ENCODE measurements around the gene BMP10.
"Not testable (repeated sequence)": the region's sequence is repeated elsewhere in the genome, so short reads cannot be mapped to it uniquely, and the experiment has no call there.

The BMP10 gene, protein sequence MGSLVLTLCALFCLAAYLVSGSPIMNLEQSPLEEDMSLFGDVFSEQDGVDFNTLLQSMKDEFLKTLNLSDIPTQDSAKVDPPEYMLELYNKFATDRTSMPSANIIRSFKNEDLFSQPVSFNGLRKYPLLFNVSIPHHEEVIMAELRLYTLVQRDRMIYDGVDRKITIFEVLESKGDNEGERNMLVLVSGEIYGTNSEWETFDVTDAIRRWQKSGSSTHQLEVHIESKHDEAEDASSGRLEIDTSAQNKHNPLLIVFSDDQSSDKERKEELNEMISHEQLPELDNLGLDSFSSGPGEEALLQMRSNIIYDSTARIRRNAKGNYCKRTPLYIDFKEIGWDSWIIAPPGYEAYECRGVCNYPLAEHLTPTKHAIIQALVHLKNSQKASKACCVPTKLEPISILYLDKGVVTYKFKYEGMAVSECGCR
- 0 reads per million in 2 donors for total RNA-seq

DNA sequence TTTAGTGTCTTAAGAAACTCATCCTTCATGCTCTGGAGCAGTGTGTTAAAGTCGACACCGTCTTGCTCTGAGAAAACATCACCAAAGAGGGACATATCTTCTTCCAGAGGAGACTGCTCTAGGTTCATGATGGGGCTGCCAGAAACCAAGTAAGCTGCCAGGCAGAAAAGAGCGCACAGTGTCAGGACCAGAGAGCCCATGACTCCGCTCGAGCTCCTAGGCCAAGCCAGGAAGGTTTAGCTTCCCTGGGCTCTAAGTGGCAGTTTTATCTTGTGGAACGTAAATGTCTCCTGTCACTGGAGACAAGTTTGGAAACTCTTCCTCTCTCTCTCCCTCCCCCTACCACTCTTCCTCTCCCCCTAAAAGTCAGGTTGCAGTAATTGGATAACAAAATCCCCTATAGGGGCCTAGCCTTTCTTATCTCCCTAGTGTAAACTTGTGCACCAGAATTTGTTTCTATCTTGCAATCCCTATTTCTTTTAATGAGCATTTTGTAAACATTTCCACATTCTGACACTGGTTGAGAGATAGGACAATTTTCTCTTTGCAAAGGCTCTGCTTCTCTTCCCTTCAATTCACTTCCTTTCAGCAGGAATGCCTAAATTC, at the start of gene BMP10:
BMP10 (minus strand) TSS at position 239 of the 606 bp plus-strand sequence; CDS start at position 200, 39 bp downstream.
- no peak for DNase-seq

DNA sequence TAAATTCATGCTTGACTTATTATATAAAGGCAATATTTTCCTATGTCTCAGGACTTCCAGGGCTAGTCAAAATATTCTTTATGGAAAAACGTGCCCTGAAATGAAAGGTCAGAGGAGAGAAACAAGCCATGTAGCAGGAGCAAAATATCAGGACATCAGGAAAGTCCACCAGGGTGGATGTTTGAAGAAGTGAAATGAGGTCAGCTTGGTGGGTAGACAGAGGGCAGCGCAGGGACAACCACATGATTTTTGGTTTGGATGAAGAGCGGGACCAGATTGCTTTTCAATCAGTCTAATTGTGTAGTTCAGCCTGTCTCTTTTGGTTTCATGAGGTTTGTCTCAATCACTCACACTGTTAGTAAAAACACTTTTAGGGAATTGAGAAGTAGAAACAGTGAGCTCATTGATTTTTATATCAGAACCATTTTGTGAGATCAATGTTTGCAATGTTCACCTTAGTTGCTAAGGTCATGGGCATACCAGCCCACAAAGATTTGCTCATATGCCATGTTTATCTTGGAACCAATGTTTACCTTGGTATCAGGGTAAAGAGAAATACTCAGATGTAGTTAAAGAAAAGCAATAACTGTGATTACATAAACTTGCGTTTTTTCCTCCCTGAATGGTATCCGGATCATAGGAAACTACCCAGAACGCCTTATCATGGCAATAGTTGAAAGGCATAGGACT, 49.4 kb upstream of the BMP10 start:
- DNase-seq: no peak

DNA sequence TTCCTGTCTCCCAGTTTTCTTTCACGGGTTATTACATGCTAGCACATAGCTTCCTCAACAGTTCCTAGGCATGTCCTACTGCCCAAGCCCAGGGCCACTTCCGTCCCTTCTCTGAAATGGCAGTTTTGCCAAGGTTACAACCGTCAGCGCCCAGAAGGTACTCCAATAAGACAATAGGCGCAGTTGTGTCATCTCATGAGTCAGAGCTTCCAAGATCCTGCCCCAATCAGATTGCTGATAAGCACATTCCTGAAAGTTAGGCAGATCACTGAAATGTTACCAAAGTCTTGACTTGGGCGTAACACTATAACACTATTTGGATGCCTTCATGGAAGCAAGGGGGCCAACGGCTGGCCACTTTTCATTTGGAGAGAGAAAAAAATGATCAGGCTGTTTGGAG, 47.3 kb upstream of the BMP10 start:
- DNase-seq: no peak

DNA sequence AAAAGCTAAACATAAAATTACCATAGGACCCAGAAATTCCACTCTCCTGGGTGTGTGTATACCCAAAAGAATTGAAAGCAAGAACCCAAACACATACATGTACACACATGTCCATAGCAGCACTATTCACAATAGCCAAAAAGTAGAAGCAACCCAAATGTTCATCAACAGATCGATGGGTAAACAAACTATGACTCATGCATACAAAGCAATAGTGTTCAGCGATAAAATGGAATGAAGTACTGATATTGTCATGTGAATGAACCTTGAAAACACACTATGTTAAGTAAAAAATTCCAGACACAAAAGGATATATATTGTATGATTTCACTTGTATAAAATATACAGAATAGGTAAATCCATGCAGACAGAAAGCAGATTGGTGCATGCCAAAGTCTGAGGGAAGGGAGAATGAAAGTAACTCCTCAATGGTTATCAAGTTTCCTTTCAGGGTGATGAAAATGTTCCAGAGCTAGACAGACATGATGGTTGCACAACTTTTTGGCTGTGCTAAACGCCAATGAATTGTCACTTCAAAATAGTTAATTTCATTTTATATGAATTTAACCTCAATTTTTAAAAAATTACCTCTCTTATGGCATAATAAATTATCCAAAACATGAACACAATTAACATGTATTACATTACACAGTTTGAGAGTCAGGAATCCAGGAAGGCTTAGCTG, 46.0 kb upstream of the BMP10 start:
- DNase-seq: no peak

DNA sequence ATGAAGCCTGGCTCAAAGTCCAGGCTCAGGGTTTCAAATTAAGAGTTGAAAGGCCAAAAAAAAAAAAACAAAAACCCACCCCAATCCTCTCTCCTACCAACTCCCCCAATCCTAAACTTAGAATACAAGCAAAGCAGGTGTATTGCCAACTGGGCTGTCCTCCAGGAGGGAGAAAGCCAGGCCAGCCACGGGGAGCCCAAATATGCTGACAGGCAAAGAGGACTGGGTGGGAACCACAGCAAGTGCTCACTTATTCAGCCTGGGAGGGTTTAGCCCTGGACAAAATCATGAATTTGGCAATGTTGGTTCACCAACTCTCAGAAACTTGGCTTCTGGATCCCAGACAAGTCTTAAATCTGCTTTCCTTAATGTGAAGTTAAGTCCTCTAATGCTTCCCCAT, 45.0 kb upstream of the BMP10 start:
- DNase-seq: no peak

DNA sequence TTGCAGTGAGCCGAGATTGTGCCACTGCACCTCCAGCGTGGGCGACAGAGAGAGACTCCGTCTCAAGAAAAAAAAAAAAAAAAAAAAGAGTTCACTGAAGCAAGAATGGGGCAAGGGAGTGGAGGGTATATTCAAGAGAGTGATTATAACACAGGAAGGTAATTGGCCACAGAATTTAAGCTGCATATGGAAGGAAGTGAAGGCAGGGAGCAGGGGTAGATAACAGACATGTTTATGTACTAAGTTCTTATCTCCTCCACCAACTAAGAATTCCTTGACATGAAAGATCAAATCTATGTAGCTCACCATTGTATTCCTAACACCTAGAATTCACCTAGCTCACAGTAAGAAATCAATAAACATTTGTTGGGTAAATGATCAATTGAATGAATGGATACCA, 44.2 kb upstream of the BMP10 start:
- no peak for DNase-seq

DNA sequence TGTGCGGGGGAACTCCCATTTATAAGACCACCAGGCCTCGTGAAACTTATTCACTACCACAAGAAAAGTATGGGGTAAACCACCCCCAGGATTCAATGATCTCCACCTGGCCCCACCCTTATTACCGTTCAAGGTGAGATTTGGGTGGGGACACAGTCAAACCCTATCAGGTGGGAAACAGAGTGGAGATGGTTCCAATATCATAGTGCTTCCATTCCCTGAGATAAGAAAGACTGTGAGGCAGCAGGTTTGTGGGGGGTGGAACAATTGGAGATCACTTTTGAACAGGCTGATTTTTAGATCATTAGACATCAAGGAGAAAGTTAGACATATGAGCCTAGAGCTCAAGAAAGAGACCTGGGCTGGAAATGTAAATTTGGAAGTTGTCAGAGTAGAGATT, 42.2 kb upstream of the BMP10 start:
- no peak for DNase-seq

DNA sequence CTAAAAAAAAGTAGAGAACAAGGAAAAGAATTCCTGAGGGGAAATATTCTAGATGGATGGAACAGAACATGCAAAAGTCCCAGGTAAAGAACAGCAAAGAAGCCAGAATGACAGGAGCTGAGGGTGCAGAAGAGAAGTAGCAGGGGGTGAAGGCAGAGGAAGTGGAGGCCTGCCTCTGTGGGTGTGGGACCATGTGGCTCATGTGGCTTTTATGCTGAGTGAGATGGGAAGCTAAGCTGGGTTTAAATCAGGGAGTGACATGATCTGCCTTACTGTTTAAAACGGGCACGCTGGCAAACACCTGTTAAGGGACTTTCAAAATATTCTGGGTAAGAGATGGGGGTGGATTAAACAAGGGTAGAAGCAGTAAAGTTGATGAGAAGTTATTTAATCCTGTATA, 41.5 kb upstream of the BMP10 start:
- no peak for DNase-seq

DNA sequence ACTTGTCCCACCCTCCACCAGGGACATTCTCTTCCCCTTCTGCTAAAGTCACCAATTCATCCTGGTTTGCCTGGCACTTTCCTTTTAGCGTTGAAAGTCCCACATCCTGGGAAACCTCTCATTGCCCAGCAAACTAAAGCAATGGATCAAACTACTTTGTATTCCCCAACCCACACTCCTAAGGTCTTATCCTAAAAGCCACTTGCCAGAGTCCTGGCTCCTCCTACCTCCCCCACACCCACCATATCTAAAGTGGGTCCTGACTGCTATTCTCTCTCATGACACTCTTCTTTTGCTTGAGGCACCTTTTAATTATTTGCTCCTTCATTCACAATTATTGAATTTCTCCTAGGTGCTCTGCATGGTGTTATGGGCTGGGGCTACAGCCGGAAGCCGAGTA, 40.9 kb upstream of the BMP10 start:
- no peak for DNase-seq

DNA sequence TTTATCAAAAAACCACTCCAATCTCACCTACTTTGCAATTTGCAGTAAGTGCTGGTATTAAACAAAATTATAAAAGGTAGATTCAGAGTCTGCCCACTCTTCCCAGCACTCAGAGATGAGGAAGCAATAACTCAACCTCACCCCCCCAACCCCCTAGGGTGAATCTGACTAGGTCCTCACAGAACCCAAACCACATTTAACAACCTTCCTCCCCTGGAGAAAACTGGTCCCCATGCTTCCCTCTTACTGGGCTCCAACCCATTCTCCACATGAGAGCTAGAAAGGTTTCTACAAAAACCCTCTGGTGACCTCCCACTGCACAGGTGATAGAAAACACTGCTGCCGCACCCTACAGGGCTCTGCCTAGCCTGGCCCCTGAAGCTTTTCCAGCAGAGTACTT, 40.5 kb upstream of the BMP10 start:
- no peak for DNase-seq

DNA sequence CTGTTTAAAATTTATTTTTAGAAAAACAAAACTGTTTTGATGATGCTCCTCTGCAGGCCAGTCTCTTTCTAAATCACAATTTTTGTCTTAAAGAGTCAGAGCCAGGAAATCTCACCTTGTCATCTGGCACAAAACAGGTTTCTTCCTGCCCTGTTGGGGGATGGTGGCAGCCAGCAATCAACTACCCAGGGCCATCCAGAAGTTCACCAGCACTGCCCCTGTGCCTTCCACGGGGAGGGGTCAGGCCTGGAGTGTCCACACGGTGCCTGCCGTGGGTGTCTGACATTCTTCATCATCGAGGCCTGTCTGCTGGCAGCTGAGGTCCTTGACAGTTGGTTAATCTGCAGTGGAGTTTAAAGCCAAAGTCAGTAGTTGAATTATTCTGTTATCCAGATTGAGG, 40.0 kb upstream of the BMP10 start:
- no peak for DNase-seq

DNA sequence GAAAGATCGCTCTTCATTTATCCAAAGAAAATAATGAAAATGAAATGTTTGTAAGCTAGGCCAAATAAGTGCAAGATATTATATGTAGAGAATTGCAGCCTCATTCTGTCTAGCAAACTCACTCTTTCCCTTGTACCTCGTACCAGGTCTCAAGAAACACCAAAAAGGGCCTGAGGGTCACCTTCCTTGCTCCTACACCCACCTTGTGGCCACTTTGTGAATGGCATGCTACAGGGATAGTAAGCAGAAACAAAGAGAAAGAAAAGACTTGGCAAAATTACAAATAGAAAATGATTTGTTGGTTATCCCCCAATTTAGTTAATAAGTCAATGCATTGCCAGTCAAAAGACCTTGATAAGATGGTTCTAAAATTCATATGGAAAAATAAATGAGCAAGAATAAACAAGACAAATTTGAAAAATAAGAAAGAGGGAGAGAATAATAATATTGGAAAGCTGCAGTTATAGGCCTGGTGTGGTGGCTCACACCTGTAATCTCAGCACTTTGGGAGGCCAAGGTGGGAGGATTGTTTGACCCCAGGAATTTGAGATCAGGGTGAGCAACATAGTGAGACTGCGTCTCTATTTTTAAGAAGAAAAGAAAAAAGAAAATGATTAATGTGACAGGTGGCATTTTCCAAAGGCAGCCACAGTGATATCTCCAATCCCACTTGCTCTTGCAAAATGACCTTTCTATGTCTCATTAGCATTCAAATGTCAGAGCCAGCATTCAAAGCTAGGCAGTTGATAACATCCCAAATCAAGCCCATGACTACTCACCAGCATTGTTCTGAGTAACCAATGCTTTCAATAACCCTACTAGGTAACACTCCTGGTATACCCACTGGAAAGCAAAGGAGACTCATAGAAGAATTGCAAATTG, 38.8 kb upstream of the BMP10 start:
- peak; percentile 53 for DNase-seq

DNA sequence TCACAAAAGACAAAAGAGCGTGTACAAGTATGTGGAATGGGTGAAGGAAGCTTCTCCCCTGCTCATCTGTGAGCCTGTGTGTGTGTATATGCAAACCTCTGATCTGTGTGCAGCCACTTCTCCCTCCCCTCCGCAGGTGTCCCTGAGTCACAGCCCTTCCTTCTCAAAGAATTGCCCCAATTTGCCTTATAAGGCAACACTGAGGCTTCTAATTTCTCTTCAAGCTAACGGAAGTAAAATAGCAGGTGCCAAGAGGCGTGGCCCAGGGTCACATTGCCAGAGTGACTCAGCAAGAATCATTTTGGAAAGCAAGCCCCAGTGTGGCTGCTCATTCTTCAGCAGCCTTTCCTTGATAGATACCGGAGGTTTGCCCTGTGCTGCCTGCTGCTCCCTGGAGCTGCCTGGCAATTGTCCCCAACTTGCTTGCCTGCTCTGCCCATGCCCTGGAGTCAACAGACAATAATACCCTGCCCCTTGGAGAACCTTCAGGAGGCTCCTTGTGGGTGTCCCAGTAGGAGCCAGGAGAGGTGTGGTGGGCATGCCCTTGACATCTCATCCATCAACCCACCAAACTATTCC, 37.3 kb upstream of the BMP10 start:
- peak; percentile 69 for DNase-seq

DNA sequence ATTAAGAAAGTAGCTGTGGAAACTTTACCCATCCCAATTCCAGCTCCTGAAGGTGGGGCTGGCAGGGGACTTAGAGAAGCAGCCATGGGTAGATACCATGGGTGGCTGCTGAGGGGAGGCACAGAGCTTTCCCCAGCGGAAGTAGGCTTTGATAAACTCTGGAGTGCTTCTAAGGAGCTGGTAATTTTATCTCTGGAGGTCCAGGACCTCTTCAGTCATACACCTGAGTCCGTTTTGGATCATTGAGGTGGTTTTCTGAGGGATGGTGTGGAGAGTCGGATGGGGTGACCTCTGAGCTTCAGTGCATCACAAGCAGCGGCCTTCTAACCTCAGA, 36.7 kb upstream of the BMP10 start:
- DNase-seq: no peak

DNA sequence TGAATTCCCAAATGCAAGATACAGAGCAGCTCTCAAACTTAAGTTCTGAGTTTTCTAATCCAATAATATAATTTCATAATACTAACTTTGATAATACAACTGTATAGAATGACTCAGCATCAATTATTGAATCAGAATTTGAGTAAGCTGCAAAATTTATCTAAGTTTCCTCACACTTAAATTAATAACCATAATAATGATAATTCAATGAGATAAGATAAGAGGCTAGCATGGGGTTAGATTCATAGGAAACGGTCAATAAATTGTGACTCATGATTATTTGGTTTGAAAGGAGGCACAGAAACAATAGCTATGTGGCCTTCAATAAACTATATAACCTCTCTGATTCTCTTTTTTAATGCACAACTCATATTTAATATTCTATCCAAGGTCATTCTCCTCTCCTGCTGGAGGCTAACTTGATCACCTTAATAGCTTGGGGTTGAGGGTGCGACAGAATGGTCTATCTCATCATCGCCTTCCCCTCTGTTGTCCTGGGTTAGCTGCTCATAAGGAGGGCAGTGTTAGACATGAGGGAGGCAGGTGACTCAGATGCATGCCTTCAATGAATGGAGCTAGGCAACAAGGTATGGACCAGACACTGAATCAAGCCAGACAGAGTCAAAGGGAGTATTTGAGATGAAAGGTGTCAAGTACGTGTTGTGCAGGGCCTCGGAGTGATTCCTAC, 36.2 kb upstream of the BMP10 start:
- no peak for DNase-seq

DNA sequence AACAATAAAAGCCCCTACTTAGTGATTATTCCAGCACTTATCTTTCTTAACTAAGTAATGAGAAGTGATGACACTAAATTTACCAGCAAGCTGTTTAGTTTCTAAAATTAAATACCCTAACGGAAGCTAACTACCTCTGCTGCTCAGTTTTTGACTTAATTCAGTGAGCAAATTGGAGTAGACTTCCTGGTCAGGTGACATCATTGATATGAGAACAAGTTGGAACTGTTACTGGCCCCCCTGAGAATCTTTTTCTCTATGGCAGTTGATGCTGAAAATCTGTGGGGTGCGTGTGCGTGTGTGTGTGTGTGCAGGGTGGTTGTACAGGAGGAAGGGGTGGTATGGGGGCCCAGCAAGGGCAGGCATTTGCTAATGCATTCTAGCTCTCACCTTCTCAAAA, 35.5 kb upstream of the BMP10 start:
- no peak for DNase-seq

DNA sequence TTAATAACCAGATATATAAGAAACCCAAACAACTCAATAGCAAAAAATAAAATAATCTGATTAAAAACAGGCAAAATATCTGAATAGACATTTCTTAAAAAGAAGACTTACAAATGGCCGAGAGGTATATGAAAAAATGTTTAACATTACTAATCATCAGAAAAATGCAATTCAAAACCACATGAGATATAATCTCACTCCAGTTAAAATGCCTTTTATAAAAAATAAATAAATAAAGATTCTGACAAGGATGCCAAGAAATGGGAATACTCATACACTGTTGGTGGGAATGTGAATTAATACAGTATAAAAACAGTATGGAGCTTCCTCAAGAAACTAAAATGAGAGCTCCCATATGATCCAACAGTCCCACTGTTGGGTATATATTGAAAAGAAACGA, 33.9 kb upstream of the BMP10 start:
- no peak for DNase-seq

DNA sequence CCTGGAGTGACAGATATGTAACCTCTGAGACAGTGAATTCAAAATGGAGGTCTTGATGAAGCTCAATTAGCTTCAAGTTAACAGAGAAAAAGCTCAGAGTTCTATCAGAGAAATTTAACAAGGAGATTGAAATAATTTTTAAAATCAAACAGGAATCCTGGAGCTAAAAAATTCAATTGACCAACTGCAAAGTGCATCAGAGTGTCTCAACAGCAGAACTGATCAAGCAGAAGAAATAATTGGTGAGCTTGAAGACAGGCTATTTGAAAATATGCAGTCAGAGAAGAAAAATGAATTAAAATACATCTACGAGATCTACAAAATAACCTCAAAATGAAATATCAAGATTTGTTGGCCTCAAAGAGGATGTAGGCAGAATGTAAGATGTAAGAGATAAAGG, 30.4 kb upstream of the BMP10 start:
- no peak for DNase-seq

DNA sequence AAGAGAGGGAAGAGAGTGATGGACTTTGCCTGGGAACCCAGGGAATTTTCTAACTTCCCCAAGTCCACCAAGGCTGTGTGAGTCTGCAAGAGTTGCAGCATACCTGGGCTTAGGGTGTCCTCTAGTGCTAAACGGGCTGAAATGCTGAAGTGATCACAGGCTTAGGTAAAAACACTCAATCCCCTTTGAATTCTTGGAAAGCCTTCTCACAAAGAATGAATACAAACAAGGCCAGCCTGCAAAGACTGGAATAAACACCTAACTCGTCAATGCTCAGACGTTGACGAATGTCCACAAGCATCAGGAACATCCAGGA, 30.0 kb upstream of the BMP10 start:
- DNase-seq: no peak

DNA sequence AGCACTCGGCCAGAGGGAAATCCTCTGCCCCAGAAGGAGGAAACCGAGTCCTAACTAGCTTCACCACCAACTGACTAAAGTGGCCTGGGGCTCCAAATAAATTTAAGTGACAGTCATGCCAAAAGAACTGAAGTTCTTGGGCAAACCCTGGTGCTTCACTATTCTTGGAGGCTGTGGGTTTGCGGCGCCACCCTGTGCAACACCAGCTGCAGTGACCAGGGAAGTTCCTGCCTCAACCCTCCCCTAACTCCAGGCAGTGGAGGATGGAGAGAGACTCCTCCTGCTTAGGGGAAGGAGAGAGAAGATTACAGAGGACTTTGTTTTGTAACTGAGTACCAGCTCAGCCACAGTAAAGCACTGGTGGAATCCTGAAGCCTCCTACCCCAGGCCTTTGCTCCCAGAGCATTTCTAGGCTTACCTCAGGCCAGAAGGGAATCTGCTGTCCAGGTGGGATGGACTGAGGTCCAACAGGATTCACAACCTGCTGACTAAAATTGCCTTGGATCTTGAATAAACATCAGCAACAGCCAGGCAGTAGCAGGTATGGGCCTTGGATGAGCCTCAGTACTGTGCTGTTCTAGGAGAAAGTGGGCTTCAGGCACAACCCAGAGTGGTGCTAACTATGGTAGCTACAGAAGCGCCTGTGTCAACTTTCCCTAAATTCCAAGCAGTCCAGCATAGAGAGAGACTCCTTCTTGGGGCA, 29.4 kb upstream of the BMP10 start:
- no peak for DNase-seq

DNA sequence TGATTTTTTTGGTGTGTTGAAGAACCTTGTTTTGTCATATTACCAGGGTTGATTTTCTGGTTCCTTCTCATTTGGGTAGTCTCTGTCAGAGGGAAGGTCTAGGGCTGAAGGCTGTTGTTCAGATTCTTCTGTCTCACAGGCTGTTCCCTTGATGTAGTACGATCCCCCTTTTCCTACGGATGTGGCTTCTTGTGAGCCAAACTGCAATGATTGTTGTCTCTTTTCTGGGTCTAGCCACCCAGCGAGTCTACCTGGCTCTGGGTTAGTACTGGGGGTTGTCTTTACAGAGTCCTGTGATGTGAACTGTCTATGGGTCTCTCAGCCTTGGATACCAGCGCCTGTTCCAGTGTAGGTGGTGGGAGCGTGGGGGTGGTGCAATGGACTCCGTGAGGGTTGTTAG, 24.8 kb upstream of the BMP10 start:
- not testable (repeated sequence) for DNase-seq

Measured in T-helper 9 cell (primary cell).